HG03045 (cell line): ENCODE data around the gene PALD1.
"Not testable (repeated sequence)": the region's sequence is repeated elsewhere in the genome, so short reads cannot be mapped to it uniquely, and the experiment has no call there.

ENCODE experiments used
- ATAC-seq: cut with Tn5 transposase; IDR thresholded peaks from one replicate; pipeline ENCODE4 v1.9.1; 2021; ENCODE audit warnings: mild to moderate bottlenecking, moderate library complexity; ENCODE audit not compliant: unreplicated experiment

Gene PALD1

GRCh38 chr10:70481831-70482530 lies 3.4 kb downstream of the PALD1 start:
- ATAC-seq: no peak

- ATAC-seq: no peak
Observed at GRCh38 chr10:70482982-70483760, 4.6 kb downstream of the PALD1 start.

- not testable (repeated sequence) for ATAC-seq
Observed at GRCh38 chr10:70483872-70484271, 5.3 kb downstream of the PALD1 start.

GRCh38 chr10:70487824-70488223 lies 9.3 kb downstream of the PALD1 start:
- ATAC-seq: no peak

GRCh38 chr10:70490142-70490541 lies 11.6 kb downstream of the PALD1 start:
- no peak for ATAC-seq

- ATAC-seq: no peak
Observed at GRCh38 chr10:70491614-70492013, 13.0 kb downstream of the PALD1 start.

- no peak for ATAC-seq
Observed at GRCh38 chr10:70492786-70493659, 14.5 kb downstream of the PALD1 start.

- no peak for ATAC-seq
Observed at GRCh38 chr10:70493660-70494234, 15.2 kb downstream of the PALD1 start.

GRCh38 chr10:70494536-70494935 lies 16.0 kb downstream of the PALD1 start:
- peak; percentile 18 for ATAC-seq

GRCh38 chr10:70494966-70495365 lies 16.4 kb downstream of the PALD1 start:
- peak; percentile 34 for ATAC-seq

- no peak for ATAC-seq
Observed at GRCh38 chr10:70495691-70496261, 17.2 kb downstream of the PALD1 start.

- ATAC-seq: no peak
Observed at GRCh38 chr10:70496341-70497119, 18.0 kb downstream of the PALD1 start.

GRCh38 chr10:70497120-70497545 lies 18.6 kb downstream of the PALD1 start:
- no peak for ATAC-seq

- ATAC-seq: no peak
Observed at GRCh38 chr10:70498970-70499835, 20.6 kb downstream of the PALD1 start.

GRCh38 chr10:70499836-70500167 lies 21.2 kb downstream of the PALD1 start:
- ATAC-seq: no peak

- no peak for ATAC-seq
Observed at GRCh38 chr10:70500368-70500767, 21.8 kb downstream of the PALD1 start.

- no peak for ATAC-seq
Observed at GRCh38 chr10:70500812-70501301, 22.3 kb downstream of the PALD1 start.

- no peak for ATAC-seq
Observed at GRCh38 chr10:70502406-70502805, 23.8 kb downstream of the PALD1 start.

- ATAC-seq: no peak
Observed at GRCh38 chr10:70503776-70504175, 25.2 kb downstream of the PALD1 start.
